Liver (tissue), 9 donors: ENCODE measurements around the gene PKHD1. TPM values are rescaled to one million over a fixed set of nuclear protein-coding genes. Genes with fewer than 3 reads are reported as not detected.

Source experiments
- DNase-seq: peaks from one replicate; pipeline ENCODE4 v3.0.0-alpha.2; 2017; ENCODE audit warnings: low spot score
- H3K27ac ChIP-seq, 2 donors: one replicate each; pipeline ENCODE4 v1.7.0; 2013; ENCODE audit warnings: inconsistent platforms in 2 of 2, low read length in 2 of 2, control low read depth in 1 of 2, low read depth in 1 of 2, mild to moderate bottlenecking in 1 of 2
- H3K27me3 ChIP-seq, 4 donors: one replicate each; pipeline versions ENCODE4 v1.6.1 to v1.7.0; 2013; ENCODE audit warnings: low read length in 3 of 4, inconsistent platforms in 1 of 4, mild to moderate bottlenecking in 1 of 4, moderate library complexity in 1 of 4; ENCODE audit not compliant: control insufficient read depth in 4 of 4, insufficient read depth in 4 of 4
- H3K36me3 ChIP-seq, 4 donors: one replicate each; pipeline versions ENCODE4 v1.6.1 to v1.7.0; 2013; ENCODE audit warnings: low read length in 3 of 4, mild to moderate bottlenecking in 3 of 4, low read depth in 1 of 4, moderate library complexity in 1 of 4; ENCODE audit not compliant: control insufficient read depth in 4 of 4, insufficient read depth in 3 of 4
- H3K4me1 ChIP-seq, 4 donors: one replicate each; pipeline versions ENCODE4 v1.6.1 to v1.7.0; 2013; ENCODE audit warnings: low read length in 3 of 4, mild to moderate bottlenecking in 3 of 4, moderate library complexity in 1 of 4; ENCODE audit not compliant: control insufficient read depth in 4 of 4, insufficient read depth in 4 of 4
- H3K4me3 ChIP-seq, 3 donors: one replicate each; pipeline versions ENCODE4 v1.6.1 to v1.7.0; 2013; ENCODE audit warnings: low read length in 3 of 3, control low read depth in 1 of 3, low read depth in 1 of 3, mild to moderate bottlenecking in 1 of 3
- H3K9ac ChIP-seq, 2 donors: one replicate each; pipeline ENCODE4 v1.7.0; 2013; ENCODE audit warnings: low read length in 2 of 2, mild to moderate bottlenecking in 2 of 2, moderate library complexity in 2 of 2, control low read depth in 1 of 2, low read depth in 1 of 2
- H3K9me3 ChIP-seq, 4 donors: one replicate each; pipeline versions ENCODE4 v1.6.1 to v1.7.0; 2013; ENCODE audit warnings: low read length in 3 of 4; ENCODE audit not compliant: control insufficient read depth in 4 of 4
- ATF3 ChIP-seq: IDR thresholded peaks from 2 replicates; pipeline ENCODE4 v1.6.1; 2016; ENCODE audit warnings: antibody characterized with exemption
- CTCF ChIP-seq: fragments of 150-350 bp; IDR thresholded peaks from 2 replicates; pipeline ENCODE4 v1.5.1; 2017; ENCODE audit warnings: improper control_type of control experiment, low read depth, low read length; ENCODE audit not compliant: missing input control
- EGR1 ChIP-seq, 2 donors: IDR thresholded peaks; 2 replicates each; pipeline ENCODE4 v1.6.1; 2016 to 2018; ENCODE audit warnings: antibody characterized with exemption in 2 of 2, low read depth in 2 of 2
- FOXA1 ChIP-seq: IDR thresholded peaks from 2 replicates; pipeline ENCODE4 v1.6.1; 2016; ENCODE audit warnings: antibody characterized with exemption
- FOXA2 ChIP-seq: IDR thresholded peaks from 2 replicates; pipeline ENCODE4 v1.6.1; 2016; ENCODE audit warnings: antibody characterized with exemption
- GABPA ChIP-seq, 2 donors: IDR thresholded peaks in 1 of 2; conservative IDR thresholded peaks in 1 of 2; 2 replicates each; pipeline ENCODE4 v1.6.1; 2016; ENCODE audit warnings: antibody characterized with exemption in 2 of 2, mild to moderate bottlenecking in 1 of 2, moderate library complexity in 1 of 2
- HNF4A ChIP-seq, 2 donors: conservative IDR thresholded peaks; 2 replicates each; pipeline ENCODE4 v1.6.1; 2016; ENCODE audit warnings: antibody characterized with exemption in 2 of 2, mild to moderate bottlenecking in 2 of 2
- HNF4G ChIP-seq: IDR thresholded peaks from 2 replicates; pipeline ENCODE4 v1.6.1; 2016; ENCODE audit warnings: antibody characterized with exemption
- JUND ChIP-seq, 2 donors: IDR thresholded peaks; 2 replicates each; pipeline ENCODE4 v1.6.1; 2016; ENCODE audit warnings: antibody characterized with exemption in 2 of 2
- MAX ChIP-seq: IDR thresholded peaks from 2 replicates; pipeline ENCODE4 v1.6.1; 2016; ENCODE audit warnings: antibody characterized with exemption
- NR2F2 ChIP-seq: IDR thresholded peaks from 2 replicates; pipeline ENCODE4 v1.6.1; 2016; ENCODE audit warnings: antibody characterized with exemption
- RAD21 ChIP-seq, 2 donors: IDR thresholded peaks; 2 replicates each; pipeline ENCODE4 v1.6.1; 2016; ENCODE audit warnings: antibody characterized with exemption in 2 of 2, mild to moderate bottlenecking in 2 of 2
- REST ChIP-seq: IDR thresholded peaks from 2 replicates; pipeline ENCODE4 v1.6.1; 2016; ENCODE audit warnings: antibody characterized with exemption, mild to moderate bottlenecking
- RXRA ChIP-seq, 2 donors: IDR thresholded peaks; 2 replicates each; pipeline ENCODE4 v1.6.1; 2017 to 2018; ENCODE audit warnings: antibody characterized with exemption in 2 of 2, mild to moderate bottlenecking in 1 of 2
- TAF1 ChIP-seq: conservative IDR thresholded peaks from 2 replicates; pipeline ENCODE4 v1.6.1; 2016; ENCODE audit warnings: antibody characterized with exemption, mild to moderate bottlenecking
- ZBTB33 ChIP-seq: IDR thresholded peaks from 2 replicates; pipeline ENCODE4 v1.6.1; 2016; ENCODE audit warnings: antibody characterized with exemption
- WGBS: extraction: QIAGEN DNeasy Blood & Tissue Kit; methylation state at CpG from one replicate; pipeline ENCODE4 v1.1.7; 2013; 5-methylcytosine and 5-hydroxymethylcytosine counted together
- polyA plus RNA-seq, 2 donors: library from polyadenylated mRNA; stranded (reverse) in 1 of 2; unstranded in 1 of 2; fragments of 200-250 nt in 1 of 2; fragments of >200 nt in 1 of 2; fragmentation: Nextera tagmentation in 1 of 2; extraction: Ambion mirVana in 1 of 2; gene quantifications; one replicate each; pipeline versions ENCODE4 v1.2.1 to v1.2.3, GENCODE V29; 2013 to 2015
- total RNA-seq, 2 donors: library from RNA; depleted of rRNA; stranded (reverse); fragments of >200 nt; gene quantifications; one replicate each; pipeline ENCODE4 v1.2.3, GENCODE V29; 2014
- donor health status: healthy.
- donor health status: healthy.
- donor health status: healthy.
- donor health status: healthy.
- donor health status: healthy.

The PKHD1 gene
- total and polyA plus RNA-seq, 4 donors, result 0.45 to 10.6 (median 3.2) TPM

- no peak overlapping the region for H3K9ac ChIP-seq
- no peaks in the 10 kb centered on the region for H3K9me3 ChIP-seq
- H3K4me1 ChIP-seq, result peaks cover 0 to 6% (median 0%) of the 10 kb centered on the region in 4 donors
- 60% methylated on average over 2 of the region's 2 CpGs for WGBS
- H3K27me3 ChIP-seq, result no peaks in the 10 kb centered on the region
- peaks cover 0 to 4% (median 0%) of the 10 kb centered on the region in 4 donors for H3K36me3 ChIP-seq
- H3K4me3 ChIP-seq, result no peak overlapping the region
- no peak for DNase-seq
- no peak overlapping the region for H3K27ac ChIP-seq
- TF ChIP-seq JUND (IDR thresholded peaks at IDR 0.05) (no peak), HNF4A (conservative IDR thresholded peaks at IDR 0.05) (no peak), GABPA (IDR thresholded peaks at IDR 0.05 in 1 of 2, conservative IDR thresholded peaks at IDR 0.05 in 1 of 2) (no peak), FOXA2 (no peak), MAX (no peak), NR2F2 (no peak), REST (no peak), HNF4G (no peak), CTCF (no peak), TAF1 (no peak), ATF3 (no peak), EGR1 (IDR thresholded peaks at IDR 0.05; ENCODE audit: low read depth in 2 of 2) (no peak), RXRA (IDR thresholded peaks at IDR 0.05) (no peak), RAD21 (IDR thresholded peaks at IDR 0.05) (no peak), FOXA1 (no peak), ZBTB33 (no peak)
These were observed 59.7 kb downstream of the PKHD1 start for GRCh38 chr6:52027699-52028098.
